Lung (tissue), 12 donors: ENCODE data around the gene KIF26B. TPM values are rescaled to one million over a fixed set of nuclear protein-coding genes. Genes with fewer than 3 reads are reported as not detected.

Experiments
- ATAC-seq: fragments of 200-7000 bp; cut with Tn5 transposase; one replicate; pipeline ENCODE4 v1.9.1; 2020; ENCODE audit warnings: moderate number of reproducible peaks; ENCODE audit not compliant: insufficient read depth, low FRiP score
- DNase-seq, 3 donors: peaks; one replicate each; pipeline ENCODE4 v3.0.0-alpha.2; 2013 to 2017
- H3K27ac ChIP-seq, 2 donors: one replicate each; pipeline ENCODE4 v1.5.1; 2013; ENCODE audit warnings: mild to moderate bottlenecking in 2 of 2, moderate library complexity in 2 of 2, control low read depth in 1 of 2, inconsistent platforms in 1 of 2, low read depth in 1 of 2, low read length in 1 of 2
- H3K27me3 ChIP-seq, 3 donors: one replicate each; pipeline ENCODE4 v1.5.1; 2013; ENCODE audit warnings: low read length in 2 of 3; ENCODE audit not compliant: control insufficient read depth in 3 of 3, insufficient read depth in 3 of 3
- H3K36me3 ChIP-seq, 4 donors: one replicate each; pipeline ENCODE4 v1.5.1; 2013; ENCODE audit warnings: low read length in 4 of 4, mild to moderate bottlenecking in 1 of 4, moderate library complexity in 1 of 4; ENCODE audit not compliant: control insufficient read depth in 4 of 4, insufficient read depth in 4 of 4
- H3K4me1 ChIP-seq, 5 donors: one replicate each; pipeline ENCODE4 v1.5.1; 2013; ENCODE audit warnings: low read length in 5 of 5, mild to moderate bottlenecking in 2 of 5, moderate library complexity in 1 of 5; ENCODE audit not compliant: control insufficient read depth in 5 of 5, insufficient read depth in 5 of 5
- H3K4me3 ChIP-seq: one replicate; pipeline ENCODE4 v1.5.1; 2013; ENCODE audit warnings: mild to moderate bottlenecking, control low read depth, moderate library complexity
- H3K9ac ChIP-seq, 2 donors: one replicate each; pipeline ENCODE4 v1.5.1; 2013; ENCODE audit warnings: low read length in 2 of 2, control low read depth in 1 of 2; ENCODE audit not compliant: insufficient read depth in 1 of 2
- H3K9me3 ChIP-seq, 4 donors: one replicate each; pipeline ENCODE4 v1.5.1; 2013; ENCODE audit warnings: low read length in 3 of 4, mild to moderate bottlenecking in 1 of 4, moderate library complexity in 1 of 4; ENCODE audit not compliant: control insufficient read depth in 4 of 4, insufficient read depth in 3 of 4
- WGBS, 2 donors: extraction: QIAGEN DNeasy Blood & Tissue Kit; methylation state at CpG; one replicate each; pipeline ENCODE4 v1.1.7; 2013; 5-methylcytosine and 5-hydroxymethylcytosine counted together
- polyA plus RNA-seq, 2 donors: library from polyadenylated mRNA; stranded (reverse); fragments of 200-250 nt; gene quantifications; one replicate each; pipeline ENCODE4 v1.2.1, GENCODE V29; 2013
- total RNA-seq, 2 donors: library from RNA; depleted of rRNA in 1 of 2; stranded (reverse); fragments of >200 nt in 1 of 2; gene quantifications; one replicate each; pipeline ENCODE4 v1.2.1, GENCODE V29; 2014 to 2021
- TF ChIP-seq, protein P1 (sequence below): IDR thresholded peaks from 2 replicates; pipeline ENCODE4 v1.5.1; 2012; ENCODE audit warnings: mild to moderate bottlenecking; ENCODE audit errors: control extremely low read depth, extremely low read depth
- donor health status: control.
- donor health status: control.
- donor health status: Bipolar disorder and iron deficiency.
- donor health status: healthy.
- donor health status: DM: yes; HTN: yes; CAD: no.

The KIF26B gene
- total and polyA plus RNA-seq, 4 donors = 0.61 to 6.7 (median 2.2) TPM

DNA sequence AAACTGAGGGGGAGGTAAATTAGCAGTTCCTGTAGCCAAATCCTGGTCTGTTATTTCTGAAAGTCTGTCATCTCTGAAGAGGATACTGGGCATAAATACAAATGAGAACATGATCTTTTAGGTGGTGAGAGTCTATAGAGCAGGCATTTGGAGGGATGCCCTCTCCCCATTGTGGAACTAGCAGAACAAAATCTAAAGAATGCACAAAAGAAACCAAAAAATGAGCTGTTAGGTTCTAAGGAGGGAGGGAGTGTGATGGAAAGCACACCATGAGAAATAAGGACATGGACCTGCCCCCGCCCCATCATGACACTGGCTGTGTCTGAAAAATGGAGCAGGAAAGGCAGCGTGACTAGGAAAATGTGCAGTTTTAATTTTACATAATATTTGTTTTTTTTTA lies 262.0 kb downstream of the KIF26B start:
- H3K27ac ChIP-seq = no peak overlapping the region
- WGBS, 2 donors = 95 to 97% methylated on average over 2 of the region's 2 CpGs
- ATAC-seq = no peak

DNA sequence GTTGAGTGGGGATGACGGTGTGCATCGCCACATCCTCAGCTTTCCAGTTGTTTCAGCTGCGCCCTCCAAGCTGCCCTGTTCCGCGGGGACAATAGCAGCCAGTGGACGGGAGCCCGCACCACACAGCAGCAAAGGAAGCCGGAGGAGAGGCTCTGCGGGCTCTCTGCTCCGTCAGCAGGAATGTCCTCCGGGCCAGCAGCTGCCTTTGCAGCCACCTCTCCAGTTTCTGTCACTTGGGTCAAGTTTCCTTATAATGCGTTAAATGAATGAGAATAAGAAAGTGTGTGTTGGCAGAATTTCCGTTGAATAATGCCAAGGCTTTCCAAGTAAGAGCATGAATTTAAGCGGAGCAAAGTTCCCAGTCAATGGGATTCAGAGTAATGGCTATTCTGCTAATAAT lies 263.3 kb downstream of the KIF26B start:
- 78 to 83% methylated on average over 14 of the region's 14 CpGs for WGBS, 2 donors
- H3K4me3 ChIP-seq = no peak overlapping the region
- DNase-seq (peak; percentile 31 to 78 (median 60)), ATAC-seq (no peak)
- no peak overlapping the region for H3K9ac ChIP-seq
- H3K4me1 ChIP-seq = peaks cover 0 to 12% (median 0%) of the 10 kb centered on the region in 5 donors
- H3K27me3 ChIP-seq = no peaks in the 10 kb centered on the region
- TF ChIP-seq, protein P1, sequence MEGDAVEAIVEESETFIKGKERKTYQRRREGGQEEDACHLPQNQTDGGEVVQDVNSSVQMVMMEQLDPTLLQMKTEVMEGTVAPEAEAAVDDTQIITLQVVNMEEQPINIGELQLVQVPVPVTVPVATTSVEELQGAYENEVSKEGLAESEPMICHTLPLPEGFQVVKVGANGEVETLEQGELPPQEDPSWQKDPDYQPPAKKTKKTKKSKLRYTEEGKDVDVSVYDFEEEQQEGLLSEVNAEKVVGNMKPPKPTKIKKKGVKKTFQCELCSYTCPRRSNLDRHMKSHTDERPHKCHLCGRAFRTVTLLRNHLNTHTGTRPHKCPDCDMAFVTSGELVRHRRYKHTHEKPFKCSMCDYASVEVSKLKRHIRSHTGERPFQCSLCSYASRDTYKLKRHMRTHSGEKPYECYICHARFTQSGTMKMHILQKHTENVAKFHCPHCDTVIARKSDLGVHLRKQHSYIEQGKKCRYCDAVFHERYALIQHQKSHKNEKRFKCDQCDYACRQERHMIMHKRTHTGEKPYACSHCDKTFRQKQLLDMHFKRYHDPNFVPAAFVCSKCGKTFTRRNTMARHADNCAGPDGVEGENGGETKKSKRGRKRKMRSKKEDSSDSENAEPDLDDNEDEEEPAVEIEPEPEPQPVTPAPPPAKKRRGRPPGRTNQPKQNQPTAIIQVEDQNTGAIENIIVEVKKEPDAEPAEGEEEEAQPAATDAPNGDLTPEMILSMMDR = no peak
- H3K36me3 ChIP-seq = no peaks in the 10 kb centered on the region
- peaks cover 0 to 3% (median 0%) of the 10 kb centered on the region in 4 donors for H3K9me3 ChIP-seq
- H3K27ac ChIP-seq = no peak overlapping the region

More for the DNA sequence above, 262.0 kb downstream of the KIF26B start:
- TF ChIP-seq, protein P1 = no peak
- Histone ChIP-seq H3K9me3 (peaks cover 0 to 3% (median 0%) of the 10 kb centered on the region in 4 donors), H3K9ac (no peak overlapping the region), H3K4me1 (peaks cover 0 to 12% (median 0%) of the 10 kb centered on the region in 5 donors), H3K36me3 (no peaks in the 10 kb centered on the region), H3K27me3 (no peaks in the 10 kb centered on the region), H3K4me3 (no peak overlapping the region)
- DNase-seq = no peak

DNA sequence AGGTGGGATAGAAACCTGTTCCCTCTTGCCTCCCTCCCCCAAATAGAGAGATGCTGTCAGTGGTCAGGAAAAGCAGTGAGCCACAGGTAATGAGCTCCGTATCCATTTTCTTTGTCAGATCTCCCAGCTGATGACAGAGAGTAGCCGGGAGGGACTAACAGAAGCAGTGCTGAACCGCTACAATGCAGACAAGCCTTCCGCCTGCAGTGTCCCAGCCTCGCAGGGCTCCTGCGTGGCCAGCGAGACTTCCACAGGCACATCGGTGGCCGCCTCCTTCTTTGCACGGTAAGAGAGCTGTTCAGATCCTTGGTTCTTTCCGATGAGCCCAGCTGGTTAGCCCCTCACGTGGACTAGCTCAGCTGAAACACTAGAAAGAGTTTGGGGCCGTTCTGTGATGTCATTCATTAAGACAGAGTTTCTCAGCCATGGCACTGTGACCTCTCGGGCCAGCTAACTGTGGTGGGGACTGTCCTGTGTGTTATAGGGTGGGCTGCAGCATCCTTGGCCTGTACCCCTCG lies 264.7 kb downstream of the KIF26B start:
- H3K9me3 ChIP-seq = peaks cover 0 to 3% (median 0%) of the 10 kb centered on the region in 4 donors
- peaks cover 0 to 12% (median 0%) of the 10 kb centered on the region in 5 donors for H3K4me1 ChIP-seq
- no peak for DNase-seq
- no peak overlapping the region for H3K9ac ChIP-seq
- no peak for ATAC-seq
- H3K27me3 ChIP-seq = no peaks in the 10 kb centered on the region
- H3K27ac ChIP-seq = no peak overlapping the region
- WGBS, 2 donors = 92 to 93% methylated on average over 15 of the region's 15 CpGs
- H3K36me3 ChIP-seq = no peaks in the 10 kb centered on the region
- TF ChIP-seq, protein P1 = no peak
- H3K4me3 ChIP-seq = no peak overlapping the region

DNA sequence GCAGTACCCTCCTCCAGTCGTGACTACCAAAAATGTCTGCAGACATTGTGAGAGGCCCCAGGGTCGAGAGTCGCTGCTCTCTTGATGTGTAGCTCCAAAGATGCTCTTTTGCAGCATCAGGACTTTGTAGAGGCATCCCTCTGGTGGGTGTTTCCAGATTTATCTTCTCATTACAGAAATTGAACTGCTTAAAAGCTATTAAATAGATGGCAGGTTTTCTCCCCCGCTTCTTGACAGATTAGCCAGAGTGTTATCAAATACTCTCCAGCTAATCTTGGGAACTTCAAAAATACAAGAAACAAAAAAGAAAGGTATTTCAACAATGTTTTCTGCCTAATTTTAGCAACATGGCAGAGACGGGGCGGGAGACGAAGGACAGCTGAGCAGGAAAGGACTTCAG lies 265.2 kb downstream of the KIF26B start:
- no peaks in the 10 kb centered on the region for H3K27me3 ChIP-seq
- DNase-seq = no peak
- no peak overlapping the region for H3K4me3 ChIP-seq
- 80 to 84% methylated on average over 7 of the region's 7 CpGs for WGBS, 2 donors
- peaks cover 0 to 12% (median 0%) of the 10 kb centered on the region in 5 donors for H3K4me1 ChIP-seq
- no peak overlapping the region for H3K27ac ChIP-seq
- TF ChIP-seq, protein P1 = no peak
- H3K9ac ChIP-seq = no peak overlapping the region
- H3K36me3 ChIP-seq = no peaks in the 10 kb centered on the region
- ATAC-seq = no peak
- peaks cover 0 to 3% (median 0%) of the 10 kb centered on the region in 4 donors for H3K9me3 ChIP-seq
